DMS114 treated with DMSO at 0.1 percent for 48 hours (cell line): ENCODE measurements around the gene NRXN3.
"Not testable (repeated sequence)": the region's sequence is repeated elsewhere in the genome, so short reads cannot be mapped to it uniquely, and the experiment has no call there.

Experiments
- DNase-seq: peaks from one replicate; lab custom pipeline; 2025; ENCODE audit not compliant: unreplicated experiment; lab: John Stamatoyannopoulos, UW

NRXN3 gene

DNA sequence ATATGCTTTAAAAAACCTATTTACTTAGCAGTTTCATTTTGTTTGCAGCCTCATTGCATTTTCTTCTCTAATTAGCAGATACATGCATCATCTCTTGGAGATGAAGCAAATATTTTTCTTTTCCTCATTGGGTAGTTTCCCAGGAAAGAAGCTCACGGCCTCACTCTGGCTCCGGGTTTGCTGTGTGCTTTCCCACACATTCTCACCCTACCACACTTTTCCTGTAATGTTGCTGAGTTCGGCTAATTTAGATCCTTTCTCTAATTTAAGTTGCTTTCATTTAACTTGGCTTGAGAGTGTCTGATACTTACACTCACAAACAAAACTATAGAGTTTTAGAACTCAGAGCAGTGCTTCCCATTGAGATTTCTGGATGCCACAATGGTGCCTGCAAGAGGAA lies 928.2 kb downstream of the NRXN3 start:
- DNase-seq = no peak

- no peak for DNase-seq
These were observed 930.4 kb downstream of the NRXN3 start for GRCh38 chr14:79100578-79100977.

DNA sequence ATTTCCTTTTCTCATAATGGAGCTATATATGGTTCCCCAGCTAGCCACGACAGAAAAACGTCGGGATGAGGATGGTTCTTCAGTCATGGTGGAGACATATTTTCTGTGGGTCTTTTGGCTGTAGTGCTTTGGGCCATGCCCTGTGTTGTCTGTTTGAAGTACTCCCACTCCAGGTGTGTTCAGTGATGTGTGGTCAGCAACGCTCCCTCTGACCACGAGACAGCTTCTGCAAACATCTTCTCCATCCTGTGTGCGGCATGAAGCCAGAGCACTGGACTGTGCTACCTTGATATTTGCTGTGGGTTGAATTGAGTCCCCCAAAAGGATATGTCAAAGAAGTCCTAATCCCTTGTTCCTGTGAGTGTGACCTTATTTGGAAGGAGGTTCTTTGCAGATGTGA lies 931.2 kb downstream of the NRXN3 start:
- DNase-seq = no peak

DNA sequence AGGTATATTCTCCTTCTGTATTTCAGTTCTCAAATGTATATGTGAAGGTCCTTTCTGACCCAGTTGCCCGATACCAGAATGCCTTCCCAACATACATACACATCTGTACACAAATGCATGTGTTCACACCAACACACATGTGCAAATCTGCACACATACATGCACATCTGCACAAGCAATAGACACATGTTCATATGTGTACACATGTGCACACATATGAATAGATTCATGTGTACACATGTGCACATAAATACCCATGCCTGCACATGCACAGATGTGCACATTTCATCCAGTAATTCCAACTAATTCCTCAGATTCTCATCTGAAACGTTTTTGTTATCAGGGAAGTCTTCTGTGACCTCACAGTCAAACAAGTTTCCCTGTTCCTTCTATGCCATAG lies 933.6 kb downstream of the NRXN3 start:
- DNase-seq = no peak

DNA sequence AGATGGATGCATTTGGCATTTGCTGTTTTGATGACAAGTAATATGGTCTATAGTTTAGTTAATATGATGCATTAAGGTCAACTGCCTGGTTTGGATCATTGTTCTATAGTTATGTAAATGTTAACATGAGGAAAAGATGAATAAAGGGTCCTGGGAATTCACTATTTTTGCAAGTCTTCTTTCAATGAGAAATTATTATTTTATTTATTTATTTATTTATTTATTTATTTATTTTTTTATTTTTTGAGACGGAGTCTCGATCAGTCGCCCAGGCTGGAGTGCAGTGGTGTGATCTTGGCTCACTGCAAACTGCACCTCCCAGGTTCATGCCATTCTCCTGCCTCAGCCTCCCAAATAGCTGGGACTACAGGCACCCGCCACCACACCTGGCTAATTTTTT lies 940.4 kb downstream of the NRXN3 start:
- DNase-seq = not testable (repeated sequence)

- no peak for DNase-seq
These were observed 941.9 kb downstream of the NRXN3 start for GRCh38 chr14:79111987-79112501.

GRCh38 chr14:79117561-79117960 lies 947.4 kb downstream of the NRXN3 start:
- DNase-seq = no peak

GRCh38 chr14:79118291-79118690 lies 948.1 kb downstream of the NRXN3 start:
- no peak for DNase-seq

GRCh38 chr14:79134361-79134760 lies 964.2 kb downstream of the NRXN3 start:
- no peak for DNase-seq

DNA sequence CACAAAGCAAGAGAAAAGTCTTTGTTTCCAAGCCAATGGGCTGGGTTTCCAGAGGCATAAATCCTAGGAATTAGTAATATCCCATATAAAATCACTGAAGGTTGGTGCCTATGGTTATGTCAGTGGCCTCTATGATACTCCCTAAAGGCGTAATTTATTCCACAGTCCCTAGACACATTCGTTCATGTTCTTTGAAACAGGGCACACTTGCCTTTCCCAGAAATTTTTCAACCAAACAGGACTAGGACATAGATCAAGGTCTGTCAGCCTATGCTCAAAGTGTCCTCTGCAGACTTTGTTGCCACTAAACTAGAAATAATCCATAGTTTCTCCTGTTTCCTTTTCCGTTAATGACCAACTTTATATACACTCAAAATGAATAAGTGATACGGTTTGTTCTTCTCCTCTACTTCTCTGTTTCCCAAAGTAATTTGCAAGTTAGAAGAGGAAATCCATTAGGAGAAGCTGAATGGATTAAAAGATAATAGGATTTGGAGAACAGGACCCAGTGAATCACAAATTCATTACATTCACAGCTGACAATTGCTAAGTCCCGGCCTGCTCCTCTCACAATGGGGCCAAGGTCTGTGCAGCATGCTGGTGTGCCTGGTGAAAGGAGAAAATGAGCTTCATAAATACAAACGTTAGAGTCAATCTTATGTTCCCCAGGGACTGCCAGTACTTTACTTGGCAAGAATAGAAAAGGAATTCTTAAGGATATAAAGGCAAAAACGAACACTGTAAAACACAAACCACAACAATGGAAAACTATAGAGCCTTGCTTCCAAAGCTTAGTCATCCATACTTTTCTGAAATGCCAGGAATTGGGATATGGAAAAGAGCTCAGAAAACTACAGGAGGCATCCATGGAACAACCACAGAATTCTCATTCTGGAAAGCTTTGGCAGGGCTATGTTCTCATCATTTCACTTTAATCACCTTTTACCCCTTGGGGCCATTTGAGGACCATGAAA lies 966.2 kb downstream of the NRXN3 start:
- no peak for DNase-seq

DNA sequence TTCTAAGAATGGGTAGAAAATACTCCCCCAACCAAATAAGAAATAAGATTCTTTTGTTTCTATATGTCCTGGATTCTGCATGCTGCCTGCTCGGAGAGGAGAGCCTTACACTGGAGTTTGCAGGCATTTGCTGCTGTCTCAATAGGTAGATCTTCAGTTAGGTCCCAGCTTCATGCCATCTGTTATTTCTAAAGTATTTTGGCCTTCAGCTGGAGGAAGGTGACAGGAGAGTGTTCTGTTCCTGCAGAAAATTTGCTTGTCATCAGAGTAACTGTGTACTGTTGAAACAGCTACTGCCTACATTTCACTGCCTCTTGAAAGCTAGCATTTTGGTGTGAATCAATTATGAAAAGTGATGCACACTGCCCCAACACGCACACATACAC lies 966.9 kb downstream of the NRXN3 start:
- no peak for DNase-seq

- DNase-seq = no peak
These were observed 967.7 kb downstream of the NRXN3 start for GRCh38 chr14:79137836-79138235.

DNA sequence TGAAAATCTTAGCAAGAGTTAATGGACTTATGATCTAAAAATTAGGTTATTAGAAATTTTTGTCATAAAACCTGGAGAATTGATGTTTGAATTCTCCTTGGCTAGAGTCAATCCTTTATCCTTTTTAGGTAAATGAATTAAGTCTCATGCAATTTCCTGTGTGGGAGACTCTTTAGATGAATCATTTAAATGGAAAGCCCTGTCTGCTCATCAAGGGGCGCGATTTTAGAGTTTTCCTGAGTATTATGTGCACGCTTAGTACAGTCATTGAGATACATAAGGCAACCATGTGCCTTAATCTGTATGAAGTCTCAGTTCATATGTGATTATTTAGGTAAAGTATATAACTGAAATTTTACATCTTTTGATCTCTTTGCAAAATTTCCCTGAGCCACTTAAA lies 974.7 kb downstream of the NRXN3 start:
- DNase-seq = no peak

- DNase-seq = no peak
These were observed 980.1 kb downstream of the NRXN3 start for GRCh38 chr14:79150226-79150625.

DNA sequence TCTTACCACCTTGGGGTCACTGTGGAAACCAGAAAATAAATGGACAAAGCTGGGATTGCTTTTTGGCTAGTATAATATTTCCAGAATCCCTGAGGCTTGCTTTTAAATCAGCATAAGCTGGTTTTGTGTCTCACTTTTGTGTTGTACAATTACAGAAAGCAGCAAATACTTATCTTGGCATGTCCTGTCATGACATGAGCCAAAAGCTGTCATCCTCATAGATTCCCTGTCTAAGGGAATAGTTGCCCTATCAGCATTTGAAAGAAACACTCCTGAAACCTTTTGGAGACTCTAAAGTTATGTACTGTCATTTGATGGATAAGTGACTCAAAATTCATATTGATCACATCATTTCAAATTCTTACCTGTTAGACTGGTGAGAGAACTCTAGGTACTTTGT lies 987.2 kb downstream of the NRXN3 start:
- no peak for DNase-seq

GRCh38 chr14:79161571-79161970 lies 991.4 kb downstream of the NRXN3 start:
- no peak for DNase-seq

DNA sequence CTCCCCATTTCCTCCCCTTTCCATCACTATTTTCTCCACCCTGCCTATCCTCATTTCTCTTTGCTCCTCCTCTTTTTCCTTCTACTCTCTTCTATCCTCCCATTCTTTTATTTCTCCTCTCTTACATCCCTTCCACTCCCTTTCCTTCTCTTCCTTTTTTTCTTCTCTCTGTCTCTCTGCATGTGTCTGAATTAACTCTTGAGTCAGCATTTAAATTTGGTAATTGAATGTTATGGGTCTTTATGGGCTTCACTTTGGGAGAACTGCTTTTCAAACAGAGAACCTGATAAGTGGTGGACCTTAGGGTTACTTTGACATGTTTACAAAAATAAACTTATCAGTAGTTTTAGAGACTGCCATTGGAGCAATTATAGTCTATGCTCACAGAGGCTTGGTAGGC lies 992.7 kb downstream of the NRXN3 start:
- no peak for DNase-seq

GRCh38 chr14:79165471-79166090 lies 995.4 kb downstream of the NRXN3 start:
- DNase-seq = no peak

- DNase-seq = no peak
These were observed 996.0 kb downstream of the NRXN3 start for GRCh38 chr14:79166171-79166570.

GRCh38 chr14:79167957-79168356 lies 997.8 kb downstream of the NRXN3 start:
- no peak for DNase-seq

DNA sequence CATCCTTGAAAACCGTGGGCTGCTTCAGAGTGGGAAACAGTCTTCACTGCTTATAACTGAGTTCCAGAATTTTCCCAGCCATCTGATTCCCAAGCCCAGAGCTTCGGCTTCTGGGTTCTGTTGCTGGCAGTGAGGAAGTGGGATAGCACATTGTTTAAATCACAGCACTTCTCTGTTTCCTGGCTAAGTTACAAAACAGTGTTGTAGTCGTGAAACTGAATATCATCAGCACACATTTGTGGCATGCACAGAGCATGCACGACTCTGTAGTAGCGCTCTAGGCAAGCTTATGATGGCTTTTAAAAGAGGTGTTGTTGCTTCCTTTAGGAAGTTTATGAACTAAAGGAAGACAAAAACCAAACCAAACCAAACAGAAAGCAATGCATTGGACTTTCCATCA lies 1005.5 kb downstream of the NRXN3 start:
- no peak for DNase-seq

DNA sequence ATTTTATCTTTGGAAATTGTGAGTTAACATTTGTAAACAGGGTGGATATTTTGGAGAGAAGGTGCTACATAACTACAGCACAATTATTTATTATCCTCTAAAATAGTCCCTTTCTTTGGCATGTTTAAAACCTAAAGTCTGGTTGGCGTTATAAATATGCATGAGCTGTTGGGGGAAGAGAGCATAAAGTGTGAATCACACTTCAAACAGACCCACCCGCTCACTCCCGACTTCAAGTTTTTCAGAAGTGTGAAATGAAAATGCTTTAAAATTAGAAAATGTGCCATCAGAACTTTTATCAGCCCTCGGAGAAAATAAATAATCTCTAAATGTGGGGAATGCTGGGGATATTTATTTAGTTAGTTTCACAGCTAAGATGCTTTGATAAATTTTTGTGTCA lies 1006.9 kb downstream of the NRXN3 start:
- DNase-seq = no peak
